OCI-LY3 (cell line): ENCODE results near the gene REEP1.
"Not testable (repeated sequence)": the region's sequence is repeated elsewhere in the genome, so short reads cannot be mapped to it uniquely, and the experiment has no call there.

ENCODE experiments used
- H2AFZ ChIP-seq: fragments of 200-600, 300-600 bp; shearing (Covaris generic); 2 replicates; pipeline ENCODE4 v1.6.0; 2014; ENCODE audit warnings: antibody characterized with exemption, low read depth, low read length
- H3K27ac ChIP-seq: fragments of 200-600, 300-600 bp; sonication (generic); 2 replicates; pipeline ENCODE4 v1.5.1; 2014; ENCODE audit warnings: mild to moderate bottlenecking, low read length, moderate library complexity, mixed read lengths
- H3K27me3 ChIP-seq: fragments of 200-600, 300-600 bp; sonication (generic); 2 replicates; pipeline ENCODE4 v1.6.1; 2014; ENCODE audit warnings: low read depth, low read length, mixed read lengths
- H3K36me3 ChIP-seq: fragments of 200-600, 300-600 bp; sonication (generic); replicated peaks from 2 replicates; pipeline ENCODE3; 2014; ENCODE audit warnings: low read depth, low read length, mixed read lengths
- H3K4me1 ChIP-seq: fragments of 300-600, 200-600 bp; sonication (generic); 2 replicates; pipeline ENCODE4 v1.6.1; 2014; ENCODE audit warnings: low read length, mixed read lengths
- H3K4me2 ChIP-seq: fragments of 200-600, 300-600 bp; sonication (generic); 2 replicates; pipeline ENCODE4 v1.6.1; 2014; ENCODE audit warnings: low read length, mixed read lengths
- H3K4me3 ChIP-seq: fragments of 300-600, 200-600 bp; sonication (generic); 2 replicates; pipeline ENCODE4 v1.5.1; 2014; ENCODE audit warnings: antibody characterized with exemption, mild to moderate bottlenecking, low read length, moderate library complexity
- H3K79me2 ChIP-seq: fragments of 300-600, 200-600 bp; shearing (Covaris generic); 2 replicates; pipeline ENCODE4 v1.6.1; 2014; ENCODE audit warnings: mild to moderate bottlenecking, low read length, mixed read lengths
- H3K9ac ChIP-seq: fragments of 300-600, 200-600 bp; shearing (Covaris generic); 2 replicates; pipeline ENCODE4 v1.6.0; 2014; ENCODE audit warnings: mild to moderate bottlenecking, low read length, moderate library complexity
- H3K9me3 ChIP-seq: fragments of 200-600, 300-600 bp; shearing (Covaris generic); 2 replicates; pipeline ENCODE4 v1.6.1; 2014; ENCODE audit warnings: low read length, mixed read lengths; ENCODE audit not compliant: insufficient read depth
- H4K20me1 ChIP-seq: fragments of 200-600, 300-600 bp; sonication (generic); 2 replicates; pipeline ENCODE4 v1.6.1; 2016; ENCODE audit warnings: low read length, mixed read lengths; ENCODE audit not compliant: insufficient read depth
- CTCF ChIP-seq: fragments of 200-600, 300-600 bp; sonication (generic); IDR thresholded peaks from 2 replicates; pipeline ENCODE4 v1.5.1; 2014; ENCODE audit warnings: antibody characterized with exemption, low read length, low read depth
- EZH2phosphoT487 ChIP-seq: fragments of 200-600 bp; shearing (Covaris generic); IDR thresholded peaks from 2 replicates; pipeline ENCODE4 v1.6.1; 2018; ENCODE audit warnings: antibody characterized with exemption, mixed run types, low read depth

Gene REEP1

GRCh38 chr2:86347401-86347800, 10.0 kb upstream of the REEP1 start:
- no peaks in the 10 kb centered on the region for H3K36me3 ChIP-seq
- H3K27ac ChIP-seq = no peak overlapping the region
- no peak overlapping the region for H3K4me2 ChIP-seq
- H3K4me1 ChIP-seq = no peaks in the 10 kb centered on the region
- H4K20me1 ChIP-seq = no peaks in the 10 kb centered on the region
- H3K9ac ChIP-seq = no peak overlapping the region
- no peak overlapping the region for H3K4me3 ChIP-seq
- no peaks in the 10 kb centered on the region for H3K27me3 ChIP-seq
- H3K79me2 ChIP-seq = no peaks in the 10 kb centered on the region
- H2AFZ ChIP-seq = no peak overlapping the region
- no peak for TF ChIP-seq CTCF
- no peak for TF ChIP-seq EZH2phosphoT487
- H3K9me3 ChIP-seq = no peaks in the 10 kb centered on the region

GRCh38 chr2:86345783-86346370, 8.5 kb upstream of the REEP1 start:
- not testable (repeated sequence) for H3K9me3 ChIP-seq

GRCh38 chr2:86344404-86344803, 7.0 kb upstream of the REEP1 start:
- no peak overlapping the region for H3K4me2 ChIP-seq
- no peak for TF ChIP-seq EZH2phosphoT487
- no peak for TF ChIP-seq CTCF
- no peaks in the 10 kb centered on the region for H3K79me2 ChIP-seq
- H3K4me3 ChIP-seq = no peak overlapping the region
- H3K9me3 ChIP-seq = 0 out of 2 replicates have a peak, but pooled peaks cover 7% of the 10 kb centered on the region
- H3K27ac ChIP-seq = no peak overlapping the region
- H4K20me1 ChIP-seq = no peaks in the 10 kb centered on the region
- no peak overlapping the region for H3K9ac ChIP-seq
- no peaks in the 10 kb centered on the region; the same call in 1 of the 2 replicates for H3K27me3 ChIP-seq
- H2AFZ ChIP-seq = no peak overlapping the region
- no peaks in the 10 kb centered on the region for H3K36me3 ChIP-seq
- H3K4me1 ChIP-seq = no peaks in the 10 kb centered on the region

More at GRCh38 chr2:86345783-86346370, 8.5 kb upstream of the REEP1 start:
- H3K4me2 ChIP-seq, H3K36me3 ChIP-seq, H3K27ac ChIP-seq, H3K4me1 ChIP-seq, H3K27me3 ChIP-seq, H3K9ac ChIP-seq, H3K79me2 ChIP-seq, H3K4me3 ChIP-seq, H2AFZ ChIP-seq, H4K20me1 ChIP-seq: not testable (repeated sequence)

GRCh38 chr2:86342488-86342887, 5.1 kb upstream of the REEP1 start:
- Histone ChIP-seq H3K4me1 (no peaks in the 10 kb centered on the region), H3K9me3 (0 out of 2 replicates have a peak, but pooled peaks cover 7% of the 10 kb centered on the region), H3K27me3 (no peaks in the 10 kb centered on the region; the same call in 1 of the 2 replicates), H3K36me3 (no peaks in the 10 kb centered on the region), H4K20me1 (no peaks in the 10 kb centered on the region), H2AFZ (no peak overlapping the region), H3K4me2 (no peak overlapping the region), H3K27ac (no peak overlapping the region), H3K4me3 (no peak overlapping the region), H3K9ac (no peak overlapping the region), H3K79me2 (no peaks in the 10 kb centered on the region)
- no peak for TF ChIP-seq CTCF
- no peak for TF ChIP-seq EZH2phosphoT487
